Stimulated activated CD4-positive, alpha-beta T cell treated with anti-CD3 and anti-CD28 coated beads, Interleukin-1b, Interleukin-23, amount 100 ng/mL, for 4 hours (primary cell): ENCODE results near the gene SGO2.
"Not testable (repeated sequence)": the region's sequence is repeated elsewhere in the genome, so short reads cannot be mapped to it uniquely, and the experiment has no call there.

Experiments
- DNase-seq, 2 donors: peaks; one replicate each; pipeline ENCODE4 v3.0.0-alpha.2; 2020; ENCODE audit warnings: low read depth in 2 of 2

The SGO2 gene

GRCh38 chr2:200515155-200515554, 10.9 kb upstream of the SGO2 start:
- no peak for DNase-seq

GRCh38 chr2:200523158-200523557, 2.8 kb upstream of the SGO2 start:
- DNase-seq = no peak

GRCh38 chr2:200523604-200524003, 2.4 kb upstream of the SGO2 start:
- no peak for DNase-seq

- no peak for DNase-seq
Measured at GRCh38 chr2:200525066-200525465, 941 bp upstream of the SGO2 start.

GRCh38 chr2:200525551-200525881, 491 bp upstream of the SGO2 start:
- DNase-seq = no peak

- DNase-seq = no peak
Measured at GRCh38 chr2:200528228-200528627, 2.2 kb downstream of the SGO2 start.

- DNase-seq = no peak
Measured at GRCh38 chr2:200533754-200534153, 7.7 kb downstream of the SGO2 start.

GRCh38 chr2:200534572-200534971, 8.6 kb downstream of the SGO2 start:
- no peak for DNase-seq

GRCh38 chr2:200538139-200538538, 12.1 kb downstream of the SGO2 start:
- DNase-seq = no peak

GRCh38 chr2:200540793-200541192, 14.8 kb downstream of the SGO2 start:
- no peak for DNase-seq

GRCh38 chr2:200566596-200566995, 40.6 kb downstream of the SGO2 start:
- not testable (repeated sequence) for DNase-seq

- DNase-seq = no peak
Measured at GRCh38 chr2:200567932-200568331, 41.9 kb downstream of the SGO2 start.

- no peak for DNase-seq
Measured at GRCh38 chr2:200575957-200576356, 50.0 kb downstream of the SGO2 start.

- no peak for DNase-seq
Measured at GRCh38 chr2:200577027-200577426, 51.0 kb downstream of the SGO2 start.

GRCh38 chr2:200578778-200579177, 52.8 kb downstream of the SGO2 start:
- DNase-seq = no peak

- no peak for DNase-seq
Measured at GRCh38 chr2:200584639-200585038, 58.6 kb downstream of the SGO2 start.

GRCh38 chr2:200585340-200585729, 59.3 kb downstream of the SGO2 start:
- DNase-seq = no peak

GRCh38 chr2:200585730-200586643, 60.0 kb downstream of the SGO2 start, which contains the start of gene AOX1:
Gene AOX1, plus strand, starts transcription at chr2:200586014. Its CDS starts 95 bp downstream, at chr2:200586109.
- no peak for DNase-seq

- no peak for DNase-seq
Measured at GRCh38 chr2:200586644-200586975, 60.6 kb downstream of the SGO2 start.

- DNase-seq = no peak
Measured at GRCh38 chr2:200587007-200587616, 61.1 kb downstream of the SGO2 start.

GRCh38 chr2:200588076-200588678, 62.2 kb downstream of the SGO2 start:
- DNase-seq = no peak

GRCh38 chr2:200590090-200590489, 64.1 kb downstream of the SGO2 start:
- DNase-seq = no peak

GRCh38 chr2:200591308-200591707, 65.3 kb downstream of the SGO2 start:
- no peak for DNase-seq
